ENCODE results near the gene WDR74.

WDR74 gene

GRCh38 chr11:62852523-62853188, 13.3 kb upstream of the WDR74 start:
- H3K27me3 ChIP-seq (replicated peaks; ENCODE audit: control insufficient read depth, insufficient read depth, low read length) = no peaks in the 10 kb centered on the region
- H3K4me3 ChIP-seq (replicated peaks; ENCODE audit: low read depth, low read length) = peak overlapping the region; percentile 87
- H3K36me3 ChIP-seq (ENCODE audit: control insufficient read depth, insufficient read depth, low read length) = peaks cover 21% of the 10 kb centered on the region
- TF ChIP-seq CTCF (IDR thresholded peaks at IDR 0.05; ENCODE audit: insufficient read depth, low read length, poor library complexity, severe bottlenecking) = no peak
- no peak for DNase-seq (ENCODE audit: extremely low read depth, insufficient read length)

- Histone ChIP-seq H3K4me3 (replicated peaks; ENCODE audit: low read depth, low read length) (0 out of 2 replicates have a peak overlapping the region, but pooled peaks have one; percentile 5), H3K27me3 (replicated peaks; ENCODE audit: control insufficient read depth, insufficient read depth, low read length) (no peaks in the 10 kb centered on the region), H3K36me3 (ENCODE audit: control insufficient read depth, insufficient read depth, low read length) (peaks cover 21% of the 10 kb centered on the region)
- no peak for TF ChIP-seq CTCF (IDR thresholded peaks at IDR 0.05; ENCODE audit: insufficient read depth, low read length, poor library complexity, severe bottlenecking)
- no peak for DNase-seq (ENCODE audit: extremely low read depth, insufficient read length)
These were observed 12.6 kb upstream of the WDR74 start for GRCh38 chr11:62851807-62852522.

DNA sequence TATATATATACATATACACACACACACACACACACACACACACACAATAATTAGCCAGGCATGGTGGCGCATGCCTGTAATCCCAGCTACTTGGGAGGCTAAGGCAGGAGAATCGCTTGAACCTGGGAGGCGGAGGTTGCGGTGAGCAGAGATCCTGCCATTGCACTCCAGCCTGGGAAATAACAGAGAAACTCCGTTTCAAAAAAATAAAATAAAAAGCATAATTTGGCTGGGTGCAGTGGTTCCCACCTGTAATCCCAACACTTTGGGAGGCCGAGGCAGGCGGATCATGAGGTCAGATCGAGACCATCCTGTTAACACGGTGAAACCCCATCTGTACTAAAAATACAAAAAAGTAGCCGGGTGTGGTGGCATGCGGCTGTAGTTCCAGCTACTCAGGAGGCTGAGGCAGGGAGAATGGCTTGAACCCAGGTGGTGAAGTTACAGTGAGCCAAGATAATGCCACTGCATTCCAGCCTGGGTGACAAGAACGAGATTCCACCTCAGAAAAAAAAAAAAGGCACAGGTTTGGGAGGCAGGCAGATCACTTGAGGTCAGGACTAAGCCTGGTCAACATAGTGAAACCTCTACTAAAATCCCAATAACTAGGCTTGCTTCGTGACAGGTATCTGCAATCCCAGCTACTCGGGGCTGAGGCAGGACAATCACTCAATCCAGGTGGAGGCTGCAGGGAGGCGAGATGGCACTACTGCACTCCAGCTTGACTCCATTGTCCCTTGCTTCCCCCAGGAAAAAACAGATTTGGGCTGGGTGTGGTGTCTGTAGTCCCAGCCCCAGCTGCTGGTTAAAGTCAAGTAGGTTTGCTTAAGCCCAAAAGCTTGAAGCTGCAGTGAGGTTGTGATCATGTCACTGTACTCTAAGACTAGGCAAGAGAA, 11.8 kb upstream of the WDR74 start:
- TF ChIP-seq CTCF (IDR thresholded peaks at IDR 0.05; ENCODE audit: insufficient read depth, low read length, poor library complexity, severe bottlenecking) = no peak
- no peak overlapping the region for H3K4me3 ChIP-seq (replicated peaks; ENCODE audit: low read depth, low read length)
- H3K36me3 ChIP-seq (ENCODE audit: control insufficient read depth, insufficient read depth, low read length) = peaks cover 21% of the 10 kb centered on the region
- DNase-seq (ENCODE audit: extremely low read depth, insufficient read length) = peak; percentile 47
- H3K27me3 ChIP-seq (replicated peaks; ENCODE audit: control insufficient read depth, insufficient read depth, low read length) = no peaks in the 10 kb centered on the region

- TF ChIP-seq CTCF (IDR thresholded peaks at IDR 0.05; ENCODE audit: insufficient read depth, low read length, poor library complexity, severe bottlenecking) = no peak
- no peak for DNase-seq (ENCODE audit: extremely low read depth, insufficient read length)
- H3K27me3 ChIP-seq (replicated peaks; ENCODE audit: control insufficient read depth, insufficient read depth, low read length) = no peaks in the 10 kb centered on the region
- H3K36me3 ChIP-seq (ENCODE audit: control insufficient read depth, insufficient read depth, low read length) = peaks cover 12% of the 10 kb centered on the region
- no peak overlapping the region for H3K4me3 ChIP-seq (replicated peaks; ENCODE audit: low read depth, low read length)
These were observed 8.5 kb upstream of the WDR74 start for GRCh38 chr11:62847767-62848314.

- H3K27me3 ChIP-seq (replicated peaks; ENCODE audit: control insufficient read depth, insufficient read depth, low read length) = no peaks in the 10 kb centered on the region
- no peak for DNase-seq (ENCODE audit: extremely low read depth, insufficient read length)
- TF ChIP-seq CTCF (IDR thresholded peaks at IDR 0.05; ENCODE audit: insufficient read depth, low read length, poor library complexity, severe bottlenecking) = no peak
- H3K36me3 ChIP-seq (ENCODE audit: control insufficient read depth, insufficient read depth, low read length) = no peaks in the 10 kb centered on the region
- H3K4me3 ChIP-seq (replicated peaks; ENCODE audit: low read depth, low read length) = no peak overlapping the region
These were observed 6.8 kb upstream of the WDR74 start for GRCh38 chr11:62846177-62846576.
